DOHH2 (cell line): ENCODE results near the gene CLMN.

ENCODE experiments used
- H3F3A ChIP-seq: fragments of 200-600 bp; sonication (generic), shearing (Covaris generic); 2 replicates; pipeline ENCODE4 v1.6.0; 2016; ENCODE audit warnings: antibody characterized with exemption, mild to moderate bottlenecking; ENCODE audit not compliant: control insufficient read depth, insufficient read depth
- H3K27ac ChIP-seq: fragments of 200-600 bp; sonication (generic); 2 replicates; pipeline ENCODE4 v1.5.1; 2014; ENCODE audit warnings: low read depth, mild to moderate bottlenecking, low read length, moderate library complexity
- H3K27me3 ChIP-seq: fragments of 200-600 bp; sonication (generic); 2 replicates; pipeline ENCODE4 v1.6.1; 2014; ENCODE audit warnings: mild to moderate bottlenecking, low read length, mixed read lengths; ENCODE audit not compliant: control insufficient read depth
- H3K36me3 ChIP-seq: fragments of 200-600 bp; sonication (generic); 2 replicates; pipeline ENCODE4 v1.6.1; 2014; ENCODE audit warnings: mild to moderate bottlenecking, low read length, moderate library complexity, mixed read lengths; ENCODE audit not compliant: control insufficient read depth
- H3K4me1 ChIP-seq: fragments of 200-600 bp; sonication (generic); 2 replicates; pipeline ENCODE4 v1.6.1; 2014; ENCODE audit warnings: mild to moderate bottlenecking, low read length, mixed read lengths; ENCODE audit not compliant: control insufficient read depth
- H3K4me2 ChIP-seq: fragments of 200-600 bp; sonication (generic); 2 replicates; pipeline ENCODE4 v1.6.0; 2014; ENCODE audit warnings: mild to moderate bottlenecking, low read length, moderate library complexity
- H3K4me3 ChIP-seq: fragments of 200-600 bp; sonication (generic); 2 replicates; pipeline ENCODE4 v1.5.1; 2014; ENCODE audit warnings: mild to moderate bottlenecking, low read length, mixed read lengths
- H3K79me2 ChIP-seq: fragments of 200-600 bp; sonication (generic); 2 replicates; pipeline ENCODE4 v1.6.1; 2014; ENCODE audit warnings: mild to moderate bottlenecking, low read length, mixed read lengths; ENCODE audit not compliant: control insufficient read depth
- H3K9me2 ChIP-seq: fragments of 200-600 bp; sonication (generic); replicated peaks from 2 replicates; pipeline ENCODE4 v1.6.1; 2014; ENCODE audit warnings: mild to moderate bottlenecking, low read length, mixed read lengths; ENCODE audit not compliant: control insufficient read depth
- H3K9me3 ChIP-seq: fragments of 200-600 bp; sonication (generic); 2 replicates; pipeline ENCODE4 v1.6.1; 2014; ENCODE audit warnings: antibody characterized with exemption, low read length, mixed read lengths; ENCODE audit not compliant: control insufficient read depth, insufficient read depth
- H4K20me1 ChIP-seq: fragments of 200-600 bp; sonication (generic); 2 replicates; pipeline ENCODE4 v1.6.0; 2014; ENCODE audit warnings: low read depth, mild to moderate bottlenecking, antibody characterized with exemption, low read length, moderate library complexity; ENCODE audit not compliant: control insufficient read depth, insufficient read depth
- CTCF ChIP-seq: fragments of 200-600 bp; sonication (generic); IDR thresholded peaks from one replicate; pipeline ENCODE4 v1.5.1; 2014; ENCODE audit warnings: antibody characterized with exemption, mild to moderate bottlenecking, low read depth, low read length; ENCODE audit not compliant: poor library complexity, severe bottlenecking
- EZH2phosphoT487 ChIP-seq: fragments of 200-600 bp; sonication (generic); IDR thresholded peaks from 2 replicates; pipeline ENCODE4 v1.6.1; 2017; ENCODE audit warnings: borderline replicate concordance, mild to moderate bottlenecking, antibody characterized with exemption, low read length, moderate library complexity, mixed read lengths

Gene CLMN

DNA sequence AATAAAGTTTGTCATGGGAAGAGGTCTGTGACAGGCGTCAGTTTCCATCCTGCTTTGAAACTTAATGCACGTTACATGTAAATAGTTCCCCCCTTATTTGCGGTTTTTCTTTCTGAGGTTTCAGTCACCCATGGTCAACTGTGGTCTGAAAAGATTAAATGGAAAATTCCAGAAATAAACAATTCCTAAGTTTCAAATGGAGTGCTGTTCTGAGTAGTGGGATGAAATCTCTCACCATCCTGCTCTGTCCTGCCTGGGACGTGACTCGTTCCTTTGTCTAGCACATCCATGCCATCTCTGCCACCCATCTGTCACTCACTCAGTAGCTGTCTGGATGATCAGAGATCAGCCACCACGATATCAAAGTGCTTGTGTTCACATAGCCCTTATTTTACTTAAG, 111.1 kb downstream of the CLMN start:
- Histone ChIP-seq H3K27ac (no peak overlapping the region), H4K20me1 (no peaks in the 10 kb centered on the region), H3K79me2 (no peaks in the 10 kb centered on the region), H3K9me2 (no peaks in the 10 kb centered on the region), H3K36me3 (no peaks in the 10 kb centered on the region), H3K9me3 (no peaks in the 10 kb centered on the region), H3K4me1 (no peaks in the 10 kb centered on the region), H3K27me3 (peaks cover 6% of the 10 kb centered on the region), H3K4me3 (no peak overlapping the region), H3K4me2 (no peak overlapping the region), H3F3A (no peaks in the 10 kb centered on the region)
- TF ChIP-seq CTCF (no peak), EZH2phosphoT487 (no peak)

DNA sequence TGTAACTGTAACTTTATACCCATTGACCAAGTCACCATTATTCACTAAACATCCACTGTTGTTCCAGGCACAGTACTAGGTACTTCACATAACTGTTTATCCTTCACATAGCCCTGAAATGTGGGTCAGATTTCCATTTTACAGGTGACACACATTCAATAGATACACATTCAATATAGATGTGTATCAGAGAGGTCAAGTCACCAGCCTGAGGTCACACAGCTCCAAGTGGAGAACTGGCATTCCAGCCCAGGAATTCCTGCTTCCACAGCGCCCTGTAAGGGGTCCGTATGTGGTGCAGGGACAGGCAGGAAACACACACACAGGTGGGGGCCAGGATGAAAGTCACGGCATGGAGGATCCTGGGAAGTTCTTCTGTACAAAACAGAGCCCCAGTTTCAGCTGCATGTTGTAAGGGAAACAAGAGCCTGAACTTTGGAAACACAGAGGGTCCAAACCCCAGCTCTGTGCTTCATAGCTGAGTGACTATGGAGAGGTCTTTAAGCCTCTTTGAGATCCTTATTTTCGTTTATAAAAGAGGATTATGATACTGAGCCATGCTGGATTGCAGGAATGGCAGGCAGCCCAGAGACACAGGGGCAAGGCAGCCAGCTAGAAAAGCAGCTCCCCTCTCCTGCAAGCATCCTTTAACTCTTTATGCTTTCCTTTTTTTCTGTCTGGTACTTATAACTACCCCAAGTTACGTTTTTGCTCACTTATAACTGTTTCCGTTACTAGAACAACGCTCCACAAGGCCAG, 112.1 kb downstream of the CLMN start:
- H3K9me2 ChIP-seq: no peaks in the 10 kb centered on the region
- no peaks in the 10 kb centered on the region for H3K4me1 ChIP-seq
- H3K27ac ChIP-seq: no peak overlapping the region
- H3K4me2 ChIP-seq: no peak overlapping the region
- H4K20me1 ChIP-seq: no peaks in the 10 kb centered on the region
- no peaks in the 10 kb centered on the region for H3K79me2 ChIP-seq
- TF ChIP-seq EZH2phosphoT487 (no peak), CTCF (no peak)
- no peak overlapping the region for H3K4me3 ChIP-seq
- H3K9me3 ChIP-seq: no peaks in the 10 kb centered on the region
- H3K27me3 ChIP-seq: peaks cover 6% of the 10 kb centered on the region
- H3K36me3 ChIP-seq: no peaks in the 10 kb centered on the region
- no peaks in the 10 kb centered on the region for H3F3A ChIP-seq

DNA sequence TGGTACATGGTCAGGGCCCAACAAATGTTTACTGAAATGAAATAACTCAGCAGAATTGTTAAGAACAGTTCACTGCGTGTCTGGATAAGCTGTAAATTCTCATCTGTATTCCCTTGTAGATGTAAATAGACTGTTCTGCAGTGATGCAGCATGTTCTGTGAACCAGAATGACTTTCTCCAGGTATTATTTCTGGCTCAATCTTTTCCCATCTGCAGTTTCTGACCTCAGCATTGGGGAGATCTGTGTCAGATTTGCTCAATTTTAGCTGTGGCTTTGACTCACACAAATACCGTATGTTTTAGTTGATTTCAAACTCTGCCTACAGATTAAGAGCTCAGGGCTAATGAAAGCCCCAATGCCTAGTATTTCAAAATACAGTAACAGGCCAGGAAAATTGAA, 113.2 kb downstream of the CLMN start:
- Histone ChIP-seq H3F3A (no peaks in the 10 kb centered on the region), H3K9me2 (no peaks in the 10 kb centered on the region), H3K27me3 (peaks cover 6% of the 10 kb centered on the region), H3K36me3 (no peaks in the 10 kb centered on the region), H3K27ac (no peak overlapping the region), H3K4me3 (no peak overlapping the region), H3K9me3 (no peaks in the 10 kb centered on the region; the same call in 1 of the 2 replicates), H3K79me2 (no peaks in the 10 kb centered on the region), H3K4me2 (no peak overlapping the region), H4K20me1 (no peaks in the 10 kb centered on the region), H3K4me1 (no peaks in the 10 kb centered on the region)
- TF ChIP-seq CTCF (no peak), EZH2phosphoT487 (no peak)
